HL-60 (cell line): ENCODE data around the gene ELF4.
A peak's percentile ranks its signal among the peaks of the same experiment; 100 is the strongest.
"Not testable (repeated sequence)": the region's sequence is repeated elsewhere in the genome, so short reads cannot be mapped to it uniquely, and the experiment has no call there.

Experiments used
- DNase-seq, 2 experiments: peaks; one replicate each; pipeline ENCODE4 v3.0.0-alpha.2; 2010 to 2020; ENCODE audit warnings: low read depth in 1 of 2, low spot score in 1 of 2
- H3K27ac ChIP-seq: fragments of 250-450 bp; sonication (Bioruptor Pico); replicated peaks from 2 replicates; pipeline ENCODE4 v1.5.1; 2020; ENCODE audit warnings: mild to moderate bottlenecking, moderate library complexity
- H3K27me3 ChIP-seq: fragments of 250-450 bp; sonication (Bioruptor Pico); 2 replicates; pipeline ENCODE4 v1.5.1; 2021; ENCODE audit warnings: mild to moderate bottlenecking, moderate library complexity; ENCODE audit not compliant: insufficient read depth, poor library complexity, severe bottlenecking
- H3K4me3 ChIP-seq: replicated peaks from 2 replicates; pipeline ENCODE4 v1.5.1; 2011; ENCODE audit warnings: mild to moderate bottlenecking, control low read depth, low read length; ENCODE audit not compliant: insufficient read depth
- CTCF ChIP-seq: IDR thresholded peaks from one replicate; pipeline ENCODE4 v1.5.1; 2011; ENCODE audit warnings: low read length, control low read depth, inconsistent platforms; ENCODE audit not compliant: insufficient read depth
- GABPA ChIP-seq: IDR thresholded peaks from 2 replicates; pipeline ENCODE4 v1.6.1; 2012; ENCODE audit warnings: low read depth
- POLR2AphosphoS5 ChIP-seq: IDR thresholded peaks from 2 replicates; pipeline ENCODE4 v1.6.1; 2012; ENCODE audit warnings: low read depth
- SPI1 ChIP-seq: IDR thresholded peaks from 2 replicates; pipeline ENCODE4 v1.6.1; 2012; ENCODE audit warnings: low read depth, mild to moderate bottlenecking, borderline replicate concordance
- TF ChIP-seq, protein P1 (sequence below): IDR thresholded peaks from 2 replicates; pipeline ENCODE4 v1.6.1; 2012; ENCODE audit warnings: low read depth; ENCODE audit not compliant: insufficient replicate concordance

The ELF4 gene

GRCh38 chrX:130119312-130119898 is 9.1 kb upstream of the ELF4 start:
- no peaks in the 10 kb centered on the region for H3K27me3 ChIP-seq
- H3K4me3 ChIP-seq = no peak overlapping the region

GRCh38 chrX:130118441-130119311 is 8.4 kb upstream of the ELF4 start:
- Histone ChIP-seq H3K4me3 (no peak overlapping the region), H3K27ac (no peak overlapping the region), H3K27me3 (no peaks in the 10 kb centered on the region)
- TF ChIP-seq, protein P1, sequence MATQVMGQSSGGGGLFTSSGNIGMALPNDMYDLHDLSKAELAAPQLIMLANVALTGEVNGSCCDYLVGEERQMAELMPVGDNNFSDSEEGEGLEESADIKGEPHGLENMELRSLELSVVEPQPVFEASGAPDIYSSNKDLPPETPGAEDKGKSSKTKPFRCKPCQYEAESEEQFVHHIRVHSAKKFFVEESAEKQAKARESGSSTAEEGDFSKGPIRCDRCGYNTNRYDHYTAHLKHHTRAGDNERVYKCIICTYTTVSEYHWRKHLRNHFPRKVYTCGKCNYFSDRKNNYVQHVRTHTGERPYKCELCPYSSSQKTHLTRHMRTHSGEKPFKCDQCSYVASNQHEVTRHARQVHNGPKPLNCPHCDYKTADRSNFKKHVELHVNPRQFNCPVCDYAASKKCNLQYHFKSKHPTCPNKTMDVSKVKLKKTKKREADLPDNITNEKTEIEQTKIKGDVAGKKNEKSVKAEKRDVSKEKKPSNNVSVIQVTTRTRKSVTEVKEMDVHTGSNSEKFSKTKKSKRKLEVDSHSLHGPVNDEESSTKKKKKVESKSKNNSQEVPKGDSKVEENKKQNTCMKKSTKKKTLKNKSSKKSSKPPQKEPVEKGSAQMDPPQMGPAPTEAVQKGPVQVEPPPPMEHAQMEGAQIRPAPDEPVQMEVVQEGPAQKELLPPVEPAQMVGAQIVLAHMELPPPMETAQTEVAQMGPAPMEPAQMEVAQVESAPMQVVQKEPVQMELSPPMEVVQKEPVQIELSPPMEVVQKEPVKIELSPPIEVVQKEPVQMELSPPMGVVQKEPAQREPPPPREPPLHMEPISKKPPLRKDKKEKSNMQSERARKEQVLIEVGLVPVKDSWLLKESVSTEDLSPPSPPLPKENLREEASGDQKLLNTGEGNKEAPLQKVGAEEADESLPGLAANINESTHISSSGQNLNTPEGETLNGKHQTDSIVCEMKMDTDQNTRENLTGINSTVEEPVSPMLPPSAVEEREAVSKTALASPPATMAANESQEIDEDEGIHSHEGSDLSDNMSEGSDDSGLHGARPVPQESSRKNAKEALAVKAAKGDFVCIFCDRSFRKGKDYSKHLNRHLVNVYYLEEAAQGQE = no peak
- TF ChIP-seq SPI1 = peak; percentile 9; the same call in 1 of the 2 replicates
- DNase-seq = peak in 1 of 2 experiments; percentile 23

More at GRCh38 chrX:130119312-130119898, 9.1 kb upstream of the ELF4 start:
- no peak for DNase-seq
- TF ChIP-seq SPI1 (no peak), POLR2AphosphoS5 (no peak), CTCF (no peak), GABPA (no peak)
- TF ChIP-seq, protein P1 = no peak
- no peak overlapping the region for H3K27ac ChIP-seq

DNA sequence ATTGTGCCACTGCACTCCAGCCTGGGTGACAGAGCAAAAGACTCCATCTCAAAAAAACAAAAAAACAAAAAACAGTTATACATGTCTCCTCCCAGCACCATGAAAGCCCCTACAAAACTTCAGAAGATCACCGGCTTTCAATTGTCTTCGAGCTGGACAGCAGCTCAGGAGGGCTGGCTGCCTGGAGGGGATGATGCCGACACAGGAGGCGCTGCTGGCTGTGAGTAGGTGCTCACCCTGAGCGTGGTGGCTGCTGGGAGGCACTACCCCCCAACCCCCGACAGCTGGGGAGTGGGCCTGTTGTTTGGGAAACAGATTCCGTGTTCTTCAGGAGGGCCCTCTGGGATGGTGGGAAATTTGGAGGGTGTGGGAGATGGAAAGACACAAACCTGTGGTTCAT is 6.9 kb upstream of the ELF4 start:
- no peak for DNase-seq
- TF ChIP-seq, protein P1 = peak; percentile 62
- TF ChIP-seq CTCF = no peak
- Histone ChIP-seq H3K4me3 (no peak overlapping the region), H3K27ac (no peak overlapping the region), H3K27me3 (no peaks in the 10 kb centered on the region)

- DNase-seq, H3K27ac ChIP-seq: not testable (repeated sequence)
Measured at GRCh38 chrX:130115119-130115885, 5.0 kb upstream of the ELF4 start.

More at GRCh38 chrX:130115119-130115885, 5.0 kb upstream of the ELF4 start:
- not testable (repeated sequence) for H3K4me3 ChIP-seq, H3K27me3 ChIP-seq
